ENCODE measurements around the gene EEF1G.
"Not testable (repeated sequence)": the region's sequence is repeated elsewhere in the genome, so short reads cannot be mapped to it uniquely, and the experiment has no call there.

EEF1G gene

GRCh38 chr11:62573592-62574362, at the start of gene EEF1G:
EEF1G (minus strand) TSS chr11:62573891; CDS start chr11:62573842, 49 bp downstream.
- DNase-seq (ENCODE audit: low read depth, low spot score) = peak; percentile 100

- DNase-seq (ENCODE audit: low read depth, low spot score) = no peak
These were observed 48.9 kb upstream of the EEF1G start for GRCh38 chr11:62622476-62623089.

GRCh38 chr11:62621567-62622470, 48.1 kb upstream of the EEF1G start, which contains the start of gene B3GAT3:
B3GAT3 (minus strand) TSS chr11:62621986; CDS start chr11:62621947, 39 bp downstream.
- peak; percentile 99 for DNase-seq (ENCODE audit: low read depth, low spot score)

- DNase-seq (ENCODE audit: low read depth, low spot score) = no peak
These were observed 47.4 kb upstream of the EEF1G start for GRCh38 chr11:62621027-62621566.

- not testable (repeated sequence) for DNase-seq (ENCODE audit: low read depth, low spot score)
These were observed 43.3 kb upstream of the EEF1G start for GRCh38 chr11:62616957-62617356.

GRCh38 chr11:62615521-62615920, 41.8 kb upstream of the EEF1G start:
- DNase-seq (ENCODE audit: low read depth, low spot score) = no peak

GRCh38 chr11:62614275-62614674, 40.6 kb upstream of the EEF1G start:
- DNase-seq (ENCODE audit: low read depth, low spot score) = no peak

- no peak for DNase-seq (ENCODE audit: low read depth, low spot score)
These were observed 39.6 kb upstream of the EEF1G start for GRCh38 chr11:62613291-62613778.

GRCh38 chr11:62612366-62613290, 38.9 kb upstream of the EEF1G start, which contains the start of the genes EML3 and ROM1:
EML3 (minus strand) TSS chr11:62612775; CDS start chr11:62612457, 318 bp downstream.
ROM1 (plus strand) TSS chr11:62613257; CDS start chr11:62613282, 25 bp downstream.
- peak; percentile 82 for DNase-seq (ENCODE audit: low read depth, low spot score)

- no peak for DNase-seq (ENCODE audit: low read depth, low spot score)
These were observed 38.1 kb upstream of the EEF1G start for GRCh38 chr11:62611705-62612365.

GRCh38 chr11:62610814-62611704, 37.4 kb upstream of the EEF1G start:
- no peak for DNase-seq (ENCODE audit: low read depth, low spot score)

- DNase-seq (ENCODE audit: low read depth, low spot score) = no peak
These were observed 36.7 kb upstream of the EEF1G start for GRCh38 chr11:62610403-62610802.

- no peak for DNase-seq (ENCODE audit: low read depth, low spot score)
These were observed 35.1 kb upstream of the EEF1G start for GRCh38 chr11:62608776-62609175.

GRCh38 chr11:62607714-62608113, 34.0 kb upstream of the EEF1G start:
- no peak for DNase-seq (ENCODE audit: low read depth, low spot score)

- no peak for DNase-seq (ENCODE audit: low read depth, low spot score)
These were observed 32.2 kb upstream of the EEF1G start for GRCh38 chr11:62605902-62606301.

- DNase-seq (ENCODE audit: low read depth, low spot score) = no peak
These were observed 31.8 kb upstream of the EEF1G start for GRCh38 chr11:62605467-62605866.

- peak; percentile 73 for DNase-seq (ENCODE audit: low read depth, low spot score)
These were observed 30.9 kb upstream of the EEF1G start for GRCh38 chr11:62604460-62605120.

- DNase-seq (ENCODE audit: low read depth, low spot score) = no peak
These were observed 30.1 kb upstream of the EEF1G start for GRCh38 chr11:62603776-62604299.

Data from ELF-1 (cell line).